ENCODE data around the gene CBX5. TPM values are rescaled to one million over a fixed set of nuclear protein-coding genes. Genes with fewer than 3 reads are reported as not detected.
A peak's percentile ranks its signal among the peaks of the same experiment; 100 is the strongest.

CBX5 gene
- total and polyA plus RNA-seq, 10 of the 15 experiments (the other 5 are each of a cell fraction or from before 2014, with no cell fraction given) = 46.7 to 138 (median 74.6) TPM

GRCh38 chr12:54259194-54260011, 20.5 kb downstream of the CBX5 start:
- SMC1A ChIA-PET (ENCODE audit: uncharacterized antibody, unreplicated experiment) = interaction anchor here (0.7 to 3.3 kb wide), 17 partner anchors 8 to 186 kb away, joined by 3 to 28 read pairs (median 4); partner anchors contain the start of genes CBX5, COPZ1 and HNRNPA1
- in situ Hi-C loops (cut with MboI) = no loop called here
- FAIRE-seq = peak; percentile 91
- TF ChIP-seq ZNF592 (IDR thresholded peaks at IDR 0.05) (no peak), BHLHE40 (IDR thresholded peaks at IDR 0.05; ENCODE audit: borderline replicate concordance in 1 of 2, low read depth in 2 of 2, low read length in 1 of 2) (peak; percentile 23 to 24; a peak in 1 of 4 replicates), ZBTB33 (IDR thresholded peaks at IDR 0.05) (no peak), PAX8 (IDR thresholded peaks at IDR 0.05) (no peak), MTA3 (IDR thresholded peaks at IDR 0.05; ENCODE audit: borderline replicate concordance, low read length) (no peak), POLR2A (IDR thresholded peaks at IDR 0.05; ENCODE audit: low read depth, low read length) (no peak), NBN (IDR thresholded peaks at IDR 0.05) (no peak), CBX3 (IDR thresholded peaks at IDR 0.05; ENCODE audit: borderline replicate concordance, low read depth) (no peak), WRNIP1 (IDR thresholded peaks at IDR 0.05; ENCODE audit: borderline replicate concordance, low read depth, low read length) (no peak), BRCA1 (IDR thresholded peaks at IDR 0.05; ENCODE audit: low read depth, low read length) (no peak), SUPT20H (IDR thresholded peaks at IDR 0.05; ENCODE audit: borderline replicate concordance, control insufficient read depth, low read depth, low read length) (no peak), MTA2 (IDR thresholded peaks at IDR 0.05; ENCODE audit: low read depth) (no peak), BACH1 (IDR thresholded peaks at IDR 0.05; ENCODE audit: borderline replicate concordance) (no peak), NFYA (IDR thresholded peaks at IDR 0.05; ENCODE audit: borderline replicate concordance, low read depth, low read length) (no peak), NR2C2 (IDR thresholded peaks at IDR 0.05; ENCODE audit: borderline replicate concordance, control insufficient read depth, insufficient read length, low read depth) (no peak), SP1 (IDR thresholded peaks at IDR 0.05; ENCODE audit: low read depth, low read length) (no peak)

More at GRCh38 chr12:54259194-54260011, 20.5 kb downstream of the CBX5 start:
- DNase-seq (ENCODE audit: low read depth, low spot score) (peak; percentile 42), ATAC-seq (peak; percentile 97)
- H3K27me3 ChIP-seq (replicated peaks in 1 of 2; ENCODE audit: control insufficient read depth in 2 of 2, insufficient read depth in 2 of 2, low read length in 1 of 2) = no peaks in the 10 kb centered on the region
- H3K79me2 ChIP-seq (ENCODE audit: control insufficient read depth, insufficient read depth, low read length) = peaks cover 43% of the 10 kb centered on the region
- intact Hi-C loops (cut with micrococcal nuclease; ENCODE audit: unreplicated experiment) = loop anchor here (2.0 kb wide), 1 partner anchor 17 kb away; no protein-coding TSS in a partner anchor
- no peaks in the 10 kb centered on the region for H4K20me1 ChIP-seq (ENCODE audit: control insufficient read depth, insufficient read depth)
- ChIA-PET CTCF (interaction anchor here (0.5 to 4.7 kb wide), 26 partner anchors 8 to 145 kb away, joined by 3 to 41 read pairs (median 4); partner anchors contain the start of genes CBX5, COPZ1 and HNRNPA1), POLR2A (interaction anchor here (0.6 to 3.4 kb wide), 11 partner anchors 8 to 239 kb away, joined by 3 to 60 read pairs (median 6); partner anchors contain the start of genes CBX5, HNRNPA1 and NCKAP1L), RAD21 (ENCODE audit: unreplicated experiment) (interaction anchor here (0.6 to 4.3 kb wide), 11 partner anchors 16 to 227 kb away, joined by 3 to 39 read pairs (median 3); partner anchors contain the start of genes CBX5, COPZ1, HNRNPA1 and HOXC5)
- no TSS peak for BruUV-seq (replicated peaks)
- H3K4me1 ChIP-seq (ENCODE audit: control insufficient read depth, insufficient read depth, low read length) = peaks cover 17% of the 10 kb centered on the region
- H3K4me2 ChIP-seq (ENCODE audit: control insufficient read depth, insufficient read depth) = peak overlapping the region; percentile 43
- no peaks in the 10 kb centered on the region for H3K9me3 ChIP-seq (replicated peaks; ENCODE audit: control insufficient read depth, insufficient read depth, low read length)
- 51% methylated on average over 11 of the region's 11 CpGs for WGBS (ENCODE audit: insufficient coverage, insufficient replicate concordance, low lambda C conversion rate, missing lambda C conversion rate)
- H3K4me3 ChIP-seq = peak overlapping the region; percentile 48
- peaks cover 2 to 10% of the 10 kb centered on the region in 2 experiments; a peak in 3 of 4 replicates for H3K36me3 ChIP-seq (ENCODE audit: control insufficient read depth in 2 of 2, insufficient read depth in 2 of 2, low read length in 1 of 2)
- peak overlapping the region; percentile 17; the same call in 1 of the 2 replicates for H3K9ac ChIP-seq (ENCODE audit: control insufficient read depth, insufficient read depth, low read length)
- H2AFZ ChIP-seq (ENCODE audit: control insufficient read depth, low read depth, low read length) = peak overlapping the region; percentile 63
- H3K27ac ChIP-seq (ENCODE audit: control insufficient read depth, insufficient read depth) = peak overlapping the region; percentile 30

All from GM12878 (cell line).